GM12878 (cell line): Measurements from ENCODE around the gene DPP4. TPM values are rescaled to one million over a fixed set of nuclear protein-coding genes. Genes with fewer than 3 reads are reported as not detected.

Source experiments
- ATAC-seq: fragments of 200-7000 bp; cut with Tn5 transposase; 3 replicates; pipeline ENCODE4 v1.9.1; 2020; ENCODE audit warnings: mild to moderate bottlenecking, moderate library complexity
- BruUV-seq: library from RNA; stranded (reverse); fragments of 400-500 nt; replicated peaks from 2 replicates; lab custom pipeline; 2021; lab: Mats Ljungman, UMichigan
- CTCF ChIA-PET: fragments of 300-600 bp; sonication (Branson Sonifier 250); formaldehyde crosslinking; extraction: SDS; loops from one replicate; lab custom pipeline; 2021; ENCODE audit warnings: inconsistent platforms; lab: Yijun Ruan, JAX
- POLR2A ChIA-PET: fragments of 350-600 bp; formaldehyde crosslinking; extraction: SDS; loops from one replicate; lab custom pipeline; 2021; ENCODE audit warnings: inconsistent platforms; lab: Charles Lee
- RAD21 ChIA-PET: fragments of 300-600 bp; sonication (Branson Sonifier 250); formaldehyde crosslinking; loops from one replicate; lab custom pipeline; 2023; ENCODE audit warnings: antibody characterized with exemption; ENCODE audit not compliant: unreplicated experiment; lab: Charles Lee
- SMC1A ChIA-PET: fragments of 300-600 bp; sonication (Branson Sonifier 250); formaldehyde crosslinking; loops from one replicate; lab custom pipeline; 2023; ENCODE audit not compliant: unreplicated experiment, uncharacterized antibody; lab: Charles Lee
- DNase-seq: peaks from one replicate; pipeline ENCODE4 v3.0.0-alpha.2; 2011; ENCODE audit warnings: low read depth, low spot score
- FAIRE-seq: peaks from 3 replicates; lab custom pipeline; 2011; peaks lifted over from hg19 to GRCh38; lab: Jason Lieb, UNC
- H2AFZ ChIP-seq: 2 replicates; pipeline ENCODE4 v1.6.0; 2011; ENCODE audit warnings: low read depth, low read length, control low read depth; ENCODE audit not compliant: control insufficient read depth
- H3K27ac ChIP-seq: 2 replicates; pipeline ENCODE4 v1.5.1; 2011; ENCODE audit warnings: control low read depth; ENCODE audit not compliant: control insufficient read depth, insufficient read depth
- H3K27me3 ChIP-seq, 2 experiments: replicated peaks in 1 of 2; 2 replicates each; pipeline versions ENCODE4 v1.6.0 to v1.6.1; 2011; ENCODE audit warnings: low read length in 1 of 2; ENCODE audit not compliant: control insufficient read depth in 2 of 2, insufficient read depth in 2 of 2
- H3K36me3 ChIP-seq, 2 experiments: 2 replicates each; pipeline ENCODE4 v1.5.1; 2011; ENCODE audit warnings: low read length in 1 of 2; ENCODE audit not compliant: control insufficient read depth in 2 of 2, insufficient read depth in 2 of 2
- H3K4me1 ChIP-seq: 2 replicates; pipeline ENCODE4 v1.6.1; 2011; ENCODE audit warnings: mild to moderate bottlenecking, low read length, moderate library complexity, mixed read lengths; ENCODE audit not compliant: control insufficient read depth, insufficient read depth
- H3K4me2 ChIP-seq: 2 replicates; pipeline ENCODE4 v1.6.0; 2011; ENCODE audit warnings: control low read depth; ENCODE audit not compliant: control insufficient read depth, insufficient read depth
- H3K4me3 ChIP-seq: fragments of 200-600 bp; sonication (generic); 2 replicates; pipeline ENCODE4 v1.5.1; 2016
- H3K79me2 ChIP-seq: 2 replicates; pipeline ENCODE4 v1.6.0; 2011; ENCODE audit warnings: low read length; ENCODE audit not compliant: control insufficient read depth, insufficient read depth
- H3K9ac ChIP-seq: 2 replicates; pipeline ENCODE4 v1.8.0; 2011; ENCODE audit warnings: low read length, control low read depth, mixed read lengths; ENCODE audit not compliant: control insufficient read depth, insufficient read depth
- H3K9me3 ChIP-seq: replicated peaks from 3 replicates; pipeline ENCODE4 v1.5.1; 2011; ENCODE audit warnings: mild to moderate bottlenecking, low read length; ENCODE audit not compliant: control insufficient read depth, insufficient read depth
- H4K20me1 ChIP-seq: 2 replicates; pipeline ENCODE4 v1.6.0; 2011; ENCODE audit not compliant: control insufficient read depth, insufficient read depth
- ASH2L ChIP-seq: fragments of 300-600, 200-600 bp; sonication (generic); IDR thresholded peaks from 2 replicates; pipeline ENCODE4 v1.6.1; 2017; ENCODE audit warnings: low read depth, mild to moderate bottlenecking, borderline replicate concordance
- CHD4 ChIP-seq: fragments of 200-600 bp; sonication (generic); IDR thresholded peaks from 2 replicates; pipeline ENCODE4 v1.6.1; 2016; ENCODE audit warnings: mild to moderate bottlenecking
- DPF2 ChIP-seq: fragments of 450-650 bp; IDR thresholded peaks from 2 replicates; pipeline ENCODE4 v1.6.1; 2017; ENCODE audit warnings: mild to moderate bottlenecking
- FOS ChIP-seq: IDR thresholded peaks from 3 replicates; pipeline ENCODE4 v1.6.1; 2011; ENCODE audit warnings: borderline replicate concordance; ENCODE audit not compliant: insufficient read length; ENCODE audit errors: extremely low read depth
- IRF3 ChIP-seq: fragments of 450-650 bp; IDR thresholded peaks from 2 replicates; pipeline ENCODE4 v1.6.1; 2014; ENCODE audit warnings: mild to moderate bottlenecking
- JUND ChIP-seq: IDR thresholded peaks from 2 replicates; pipeline ENCODE4 v1.6.1; 2012; ENCODE audit warnings: low read depth, mild to moderate bottlenecking, low read length, improper control_type of control experiment, moderate library complexity
- MEF2A ChIP-seq: IDR thresholded peaks from 2 replicates; pipeline ENCODE4 v1.6.1; 2011; ENCODE audit warnings: low read depth, mild to moderate bottlenecking, low read length, moderate library complexity; ENCODE audit not compliant: insufficient read depth
- MEF2B ChIP-seq: fragments of 450-650 bp; IDR thresholded peaks from 2 replicates; pipeline ENCODE4 v1.6.1; 2018; ENCODE audit warnings: mild to moderate bottlenecking, moderate library complexity; ENCODE audit not compliant: partially characterized antibody, poor library complexity, severe bottlenecking
- NFIC ChIP-seq: IDR thresholded peaks from 2 replicates; pipeline ENCODE4 v1.6.1; 2012; ENCODE audit warnings: low read depth, mild to moderate bottlenecking, inconsistent platforms, low read length, moderate library complexity
- NRF1 ChIP-seq: conservative IDR thresholded peaks from 2 replicates; pipeline ENCODE4 v1.6.1; 2011; ENCODE audit warnings: mild to moderate bottlenecking, low read depth, low read length, improper control_type of control experiment
- POLR2A ChIP-seq: IDR thresholded peaks from 2 replicates; pipeline ENCODE4 v1.6.1; 2011; ENCODE audit warnings: low read depth, mild to moderate bottlenecking, low read length
- POLR2AphosphoS2 ChIP-seq: IDR thresholded peaks from 2 replicates; pipeline ENCODE4 v1.6.1; 2011; ENCODE audit warnings: low read depth, mild to moderate bottlenecking, low read length, improper control_type of control experiment, moderate library complexity
- POU2F2 ChIP-seq: IDR thresholded peaks from 3 replicates; pipeline ENCODE4 v1.6.1; 2011; ENCODE audit warnings: low read depth, mild to moderate bottlenecking, low read length, borderline replicate concordance
- RCOR1 ChIP-seq: conservative IDR thresholded peaks from 2 replicates; pipeline ENCODE4 v1.6.1; 2012; ENCODE audit warnings: low read depth, low read length, improper control_type of control experiment
- SMAD1 ChIP-seq: fragments of 450-650 bp; IDR thresholded peaks from 2 replicates; pipeline ENCODE4 v1.6.1; 2018; ENCODE audit warnings: mild to moderate bottlenecking, low read depth; ENCODE audit not compliant: partially characterized antibody
- SREBF1 ChIP-seq: IDR thresholded peaks from 2 replicates; pipeline ENCODE4 v1.6.1; 2012; ENCODE audit warnings: mild to moderate bottlenecking, low read length
- YBX1 ChIP-seq: fragments of 450-650 bp; IDR thresholded peaks from 2 replicates; pipeline ENCODE4 v1.6.1; 2016; ENCODE audit warnings: antibody characterized with exemption
- ZBTB11 ChIP-seq: fragments of 450-650 bp; formaldehyde crosslinking; IDR thresholded peaks from 2 replicates; pipeline ENCODE4 v1.5.0; 2022; ENCODE audit warnings: mild to moderate bottlenecking, missing genetic modification characterization
- ZBTB33 ChIP-seq: fragments of 450-650 bp; IDR thresholded peaks from 2 replicates; pipeline ENCODE4 v1.6.1; 2017; ENCODE audit warnings: mild to moderate bottlenecking
- ZZZ3 ChIP-seq: IDR thresholded peaks from 2 replicates; pipeline ENCODE4 v1.6.1; 2011; ENCODE audit warnings: low read depth; ENCODE audit not compliant: control insufficient read depth, insufficient read length
- WGBS: methylation state at CpG from one replicate; pipeline ENCODE4 v1.1.6; 2016; ENCODE audit warnings: low lambda C conversion rate; ENCODE audit not compliant: insufficient replicate concordance, insufficient coverage; ENCODE audit errors: missing lambda C conversion rate; 5-methylcytosine and 5-hydroxymethylcytosine counted together
- in situ Hi-C: fragments of 300-500 bp; cut with MboI; formaldehyde crosslinking; loops from 9 replicates; pipeline ENCODE4 v1.14.3; 2018; ENCODE audit warnings: mixed read lengths
- intact Hi-C: fragments of 100-400 bp; cut with micrococcal nuclease; formaldehyde crosslinking; loops from one replicate; pipeline ENCODE4 v1.14.2; 2022; ENCODE audit not compliant: unreplicated experiment
- polyA plus RNA-seq, 11 experiments: library from polyadenylated mRNA; depleted of rRNA in 4 of 11; unstranded in 6 of 11; stranded (reverse) in 5 of 11; fragments of >200 nt; fragmentation: Nextera tagmentation in 4 of 11; fragmentation: Illumina TruSeq in 1 of 11; extraction: Ambion mirVana in 4 of 11; extraction: Trizol in 1 of 11; gene quantifications; 1 replicate in 1 of 11; 2 replicates in 10 of 11; pipeline versions ENCODE4 v1.2.1 to v1.2.3, GENCODE V29; 2011 to 2016; ENCODE audit warnings: inconsistent platforms in 2 of 11, missing spikeins in 2 of 11, low read depth in 1 of 11
- total RNA-seq, 4 experiments: library from RNA; depleted of rRNA in 3 of 4; stranded (reverse); fragments of >200 nt in 3 of 4; fragmentation: Illumina TruSeq in 1 of 4; extraction: Trizol in 1 of 4; gene quantifications; 2 replicates each; pipeline versions ENCODE4 v1.2.1 to v1.2.3, GENCODE V29; 2013 to 2021

Gene DPP4
- total and polyA plus RNA-seq, 10 of the 15 experiments (the other 5 are each of a cell fraction or from before 2014, with no cell fraction given): 4.1 to 11.4 (median 9.3) TPM

GRCh38 chr2:161972866-161973265 lies 101.1 kb downstream of the DPP4 start:
- BruUV-seq: no TSS peak
- Histone ChIP-seq H3K4me2 (no peak overlapping the region), H3K9ac (no peak overlapping the region), H3K79me2 (no peaks in the 10 kb centered on the region), H3K27ac (no peak overlapping the region), H3K9me3 (no peaks in the 10 kb centered on the region), H3K4me3 (no peak overlapping the region), H3K4me1 (no peaks in the 10 kb centered on the region), H3K27me3 (no peaks in the 10 kb centered on the region), H2AFZ (no peak overlapping the region), H4K20me1 (no peaks in the 10 kb centered on the region), H3K36me3 (no peaks in the 10 kb centered on the region)
- intact Hi-C loops: no loop called here
- FAIRE-seq (no peak), ATAC-seq (no peak), DNase-seq (no peak)
- RAD21 ChIA-PET: interaction anchor here (1.0 kb wide), 1 partner anchor 153 kb away, joined by 3 read pairs; no protein-coding TSS in a partner anchor
- SMC1A ChIA-PET: no interaction called here
- CTCF ChIA-PET: interaction anchor here (1.6 kb wide), 1 partner anchor 150 kb away, joined by 3 read pairs; no protein-coding TSS in a partner anchor
- POLR2A ChIA-PET: no interaction called here
- WGBS: 41% methylated on average over 2 of the region's 2 CpGs
- TF ChIP-seq SREBF1 (no peak), DPF2 (no peak), CHD4 (no peak), RCOR1 (no peak), ZBTB11 (no peak), NRF1 (no peak), SMAD1 (no peak), ASH2L (no peak), ZBTB33 (no peak), MEF2B (no peak), NFIC (no peak), FOS (no peak), YBX1 (no peak), MEF2A (no peak), POLR2A (no peak), JUND (no peak), ZZZ3 (no peak), IRF3 (no peak), POU2F2 (no peak), POLR2AphosphoS2 (no peak)
- in situ Hi-C loops: no loop called here
